HG03575 (cell line): ENCODE measurements around the gene ASPSCR1.
"Not testable (repeated sequence)": the region's sequence is repeated elsewhere in the genome, so short reads cannot be mapped to it uniquely, and the experiment has no call there.

Source experiments
- ATAC-seq: cut with Tn5 transposase; IDR thresholded peaks from one replicate; pipeline ENCODE4 v1.9.1; 2021; ENCODE audit not compliant: unreplicated experiment, insufficient number of reproducible peaks, low FRiP score; ENCODE audit errors: extremely low read depth

The ASPSCR1 gene

GRCh38 chr17:81976332-81977210 is 858 bp upstream of the ASPSCR1 start:
- no peak for ATAC-seq

- no peak for ATAC-seq
These were observed 1.3 kb downstream of the ASPSCR1 start for GRCh38 chr17:81978524-81979298.

GRCh38 chr17:81980122-81980521 is 2.7 kb downstream of the ASPSCR1 start:
- no peak for ATAC-seq

GRCh38 chr17:81980707-81981343 is 3.4 kb downstream of the ASPSCR1 start:
- no peak for ATAC-seq

- ATAC-seq = not testable (repeated sequence)
These were observed 4.1 kb downstream of the ASPSCR1 start for GRCh38 chr17:81981511-81981910.

GRCh38 chr17:81983011-81983638 is 5.7 kb downstream of the ASPSCR1 start:
- ATAC-seq = no peak

GRCh38 chr17:81983639-81984373 is 6.4 kb downstream of the ASPSCR1 start:
- ATAC-seq = no peak

- ATAC-seq = no peak
These were observed 7.5 kb downstream of the ASPSCR1 start for GRCh38 chr17:81984773-81985410.

- no peak for ATAC-seq
These were observed 9.2 kb downstream of the ASPSCR1 start for GRCh38 chr17:81986606-81987005.

- ATAC-seq = no peak
These were observed 9.8 kb downstream of the ASPSCR1 start for GRCh38 chr17:81987161-81987770.

- no peak for ATAC-seq
These were observed 13.6 kb downstream of the ASPSCR1 start for GRCh38 chr17:81990836-81991683.

GRCh38 chr17:81991684-81992305 is 14.4 kb downstream of the ASPSCR1 start:
- ATAC-seq = no peak

- no peak for ATAC-seq
These were observed 15.1 kb downstream of the ASPSCR1 start for GRCh38 chr17:81992306-81993102.

GRCh38 chr17:81993729-81994592 is 16.5 kb downstream of the ASPSCR1 start:
- ATAC-seq = no peak
